WTC11 (cell line): ENCODE measurements around the gene C11orf21.

Experiments used
- JUN ChIP-seq: sonication (generic); formaldehyde crosslinking; IDR thresholded peaks from 2 replicates; pipeline ENCODE4 v1.8.0; 2023; ENCODE audit warnings: mild to moderate bottlenecking, missing genetic modification reagents
- NFYB ChIP-seq: sonication (generic); formaldehyde crosslinking; conservative IDR thresholded peaks from 2 replicates; pipeline ENCODE4 v1.8.0; 2022; ENCODE audit warnings: low read depth, missing genetic modification reagents
- SOX15 ChIP-seq: fragments of 250-450 bp; sonication (Bioruptor Pico); IDR thresholded peaks from 2 replicates; pipeline ENCODE4 v1.9.0; 2021; ENCODE audit warnings: mild to moderate bottlenecking
- TEAD1 ChIP-seq: sonication (generic); formaldehyde crosslinking; IDR thresholded peaks from 2 replicates; pipeline ENCODE4 v1.8.0; 2022; ENCODE audit warnings: mild to moderate bottlenecking, missing genetic modification reagents
- TF ChIP-seq, protein P1 (sequence below): fragments of 200-600 bp; IDR thresholded peaks from 2 replicates; pipeline ENCODE4 v1.8.0; 2022; ENCODE audit warnings: antibody characterized with exemption
- TF ChIP-seq, protein P2 (sequence below): sonication (generic); formaldehyde crosslinking; IDR thresholded peaks from 2 replicates; pipeline ENCODE4 v1.8.0; 2022; ENCODE audit warnings: mild to moderate bottlenecking, missing genetic modification reagents
- TF ChIP-seq, protein P3 (sequence below): sonication (generic); formaldehyde crosslinking; conservative IDR thresholded peaks from 2 replicates; pipeline ENCODE4 v1.8.1; 2022; ENCODE audit warnings: mild to moderate bottlenecking, missing genetic modification reagents

DNA sequence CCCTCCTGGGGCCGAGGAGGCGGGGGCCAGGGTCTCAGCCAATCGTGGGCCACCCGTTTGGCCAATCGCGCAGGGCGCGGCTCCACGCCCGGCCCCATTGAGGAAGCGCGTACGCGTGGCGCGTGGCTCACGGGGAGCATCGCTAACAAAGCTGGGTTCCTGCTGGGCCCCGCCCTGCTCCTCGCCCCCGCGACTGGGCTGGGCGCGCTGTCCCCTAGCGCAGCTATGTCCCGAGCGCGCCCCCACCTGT is 30.7 kb downstream of the C11orf21 start:
- TF ChIP-seq NFYB (CRISPR knock-in tag): no peak
- TF ChIP-seq, protein P1, sequence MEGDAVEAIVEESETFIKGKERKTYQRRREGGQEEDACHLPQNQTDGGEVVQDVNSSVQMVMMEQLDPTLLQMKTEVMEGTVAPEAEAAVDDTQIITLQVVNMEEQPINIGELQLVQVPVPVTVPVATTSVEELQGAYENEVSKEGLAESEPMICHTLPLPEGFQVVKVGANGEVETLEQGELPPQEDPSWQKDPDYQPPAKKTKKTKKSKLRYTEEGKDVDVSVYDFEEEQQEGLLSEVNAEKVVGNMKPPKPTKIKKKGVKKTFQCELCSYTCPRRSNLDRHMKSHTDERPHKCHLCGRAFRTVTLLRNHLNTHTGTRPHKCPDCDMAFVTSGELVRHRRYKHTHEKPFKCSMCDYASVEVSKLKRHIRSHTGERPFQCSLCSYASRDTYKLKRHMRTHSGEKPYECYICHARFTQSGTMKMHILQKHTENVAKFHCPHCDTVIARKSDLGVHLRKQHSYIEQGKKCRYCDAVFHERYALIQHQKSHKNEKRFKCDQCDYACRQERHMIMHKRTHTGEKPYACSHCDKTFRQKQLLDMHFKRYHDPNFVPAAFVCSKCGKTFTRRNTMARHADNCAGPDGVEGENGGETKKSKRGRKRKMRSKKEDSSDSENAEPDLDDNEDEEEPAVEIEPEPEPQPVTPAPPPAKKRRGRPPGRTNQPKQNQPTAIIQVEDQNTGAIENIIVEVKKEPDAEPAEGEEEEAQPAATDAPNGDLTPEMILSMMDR: no peak
- TF ChIP-seq TEAD1 (CRISPR knock-in tag): no peak
- TF ChIP-seq, protein P2, sequence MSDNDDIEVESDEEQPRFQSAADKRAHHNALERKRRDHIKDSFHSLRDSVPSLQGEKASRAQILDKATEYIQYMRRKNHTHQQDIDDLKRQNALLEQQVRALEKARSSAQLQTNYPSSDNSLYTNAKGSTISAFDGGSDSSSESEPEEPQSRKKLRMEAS (CRISPR knock-in tag): no peak; the same call in 1 of the 2 replicates
- TF ChIP-seq JUN: no peak
- TF ChIP-seq SOX15 (CRISPR knock-in tag): no peak
- TF ChIP-seq, protein P3, sequence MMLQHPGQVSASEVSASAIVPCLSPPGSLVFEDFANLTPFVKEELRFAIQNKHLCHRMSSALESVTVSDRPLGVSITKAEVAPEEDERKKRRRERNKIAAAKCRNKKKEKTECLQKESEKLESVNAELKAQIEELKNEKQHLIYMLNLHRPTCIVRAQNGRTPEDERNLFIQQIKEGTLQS (CRISPR knock-in tag): no peak
